Vagina (tissue), 2 donors: ENCODE results near the gene HMMR. TPM values are rescaled to one million over a fixed set of nuclear protein-coding genes. Genes with fewer than 3 reads are reported as not detected.
"Not testable (repeated sequence)": the region's sequence is repeated elsewhere in the genome, so short reads cannot be mapped to it uniquely, and the experiment has no call there.

Experiments used
- DNase-seq, 2 donors: peaks; one replicate each; pipeline ENCODE4 v3.0.0-alpha.2; 2017; ENCODE audit errors: extremely low spot score in 2 of 2
- H3K27ac ChIP-seq: fragments of 200-600 bp; sonication (generic); one replicate; pipeline ENCODE4 v1.5.1; 2019
- H3K27me3 ChIP-seq: fragments of 200-600 bp; sonication (generic); one replicate; pipeline ENCODE4 v1.5.1; 2019
- H3K36me3 ChIP-seq, 2 donors: fragments of 200-600 bp; sonication (generic); one replicate each; pipeline ENCODE4 v1.5.1; 2017 to 2019
- H3K4me1 ChIP-seq: fragments of 200-600 bp; sonication (generic); one replicate; pipeline ENCODE4 v1.5.1; 2019
- H3K4me3 ChIP-seq, 2 donors: fragments of 200-600 bp; sonication (generic); 1 replicate in 1 of 2; 2 replicates in 1 of 2; pipeline ENCODE4 v1.5.1; 2016 to 2019
- H3K9me3 ChIP-seq: fragments of 200-600 bp; sonication (generic); one replicate; pipeline ENCODE4 v1.5.1; 2019
- CTCF ChIP-seq, 3 experiments: fragments of 450-650 bp in 2 of 3; fragments of 200-600 bp in 1 of 3; sonication (generic) in 1 of 3; IDR thresholded peaks; one replicate each; pipeline ENCODE4 v1.5.1; 2017 to 2019; ENCODE audit warnings: antibody characterized with exemption in 3 of 3, mild to moderate bottlenecking in 2 of 3, moderate library complexity in 2 of 3
- POLR2A ChIP-seq, 2 donors: fragments of 450-650 bp; IDR thresholded peaks; one replicate each; pipeline ENCODE4 v1.6.1; 2017; ENCODE audit warnings: antibody characterized with exemption in 2 of 2, mild to moderate bottlenecking in 2 of 2, moderate library complexity in 2 of 2
- POLR2AphosphoS5 ChIP-seq, 2 donors: sonication (generic); formaldehyde crosslinking; IDR thresholded peaks; one replicate each; pipeline ENCODE4 v1.9.0; 2017; ENCODE audit warnings: antibody characterized with exemption in 2 of 2, mild to moderate bottlenecking in 2 of 2, low read depth in 1 of 2; ENCODE audit not compliant: insufficient read depth in 1 of 2
- intact Hi-C: fragments of 100-400 bp; cut with DNase I; formaldehyde crosslinking; loops from one replicate; pipeline ENCODE4 v1.15.1; 2023
- total RNA-seq: library from RNA; depleted of rRNA; stranded (reverse); fragments of >200 nt; gene quantifications from one replicate; pipeline ENCODE4 v1.2.3, GENCODE V29; 2016

The HMMR gene
- total RNA-seq, 1 donor from 2014 or later = 9.3 TPM

GRCh38 chr5:163532171-163533084 lies 72.0 kb downstream of the HMMR start:
- no peak for TF ChIP-seq CTCF (IDR thresholded peaks at IDR 0.05)
- no peak for TF ChIP-seq POLR2AphosphoS5 (IDR thresholded peaks at IDR 0.05; ENCODE audit: insufficient read depth in 1 of 2, low read depth in 1 of 2)
- TF ChIP-seq POLR2A (IDR thresholded peaks at IDR 0.05) = no peak
- H3K4me1 ChIP-seq = no peaks in the 10 kb centered on the region
- intact Hi-C loops = no loop called here
- DNase-seq = no peak
- H3K4me3 ChIP-seq = no peak overlapping the region
- H3K27me3 ChIP-seq = no peaks in the 10 kb centered on the region
- no peaks in the 10 kb centered on the region for H3K9me3 ChIP-seq
- no peaks in the 10 kb centered on the region for H3K36me3 ChIP-seq
- H3K27ac ChIP-seq = no peak overlapping the region

GRCh38 chr5:163533223-163533622 lies 72.8 kb downstream of the HMMR start:
- Histone ChIP-seq H3K4me3 (no peak overlapping the region), H3K27ac (no peak overlapping the region), H3K9me3 (no peaks in the 10 kb centered on the region), H3K27me3 (no peaks in the 10 kb centered on the region), H3K36me3 (no peaks in the 10 kb centered on the region), H3K4me1 (no peaks in the 10 kb centered on the region)
- DNase-seq = no peak
- TF ChIP-seq CTCF (IDR thresholded peaks at IDR 0.05) (no peak), POLR2AphosphoS5 (IDR thresholded peaks at IDR 0.05; ENCODE audit: insufficient read depth in 1 of 2, low read depth in 1 of 2) (no peak), POLR2A (IDR thresholded peaks at IDR 0.05) (no peak)
- intact Hi-C loops = no loop called here

GRCh38 chr5:163534492-163535094 lies 74.2 kb downstream of the HMMR start:
- Histone ChIP-seq H3K27ac (no peak overlapping the region), H3K9me3 (no peaks in the 10 kb centered on the region), H3K4me1 (no peaks in the 10 kb centered on the region), H3K4me3 (no peak overlapping the region), H3K36me3 (no peaks in the 10 kb centered on the region), H3K27me3 (no peaks in the 10 kb centered on the region)
- no peak for DNase-seq
- TF ChIP-seq CTCF (IDR thresholded peaks at IDR 0.05) (no peak), POLR2A (IDR thresholded peaks at IDR 0.05) (no peak), POLR2AphosphoS5 (IDR thresholded peaks at IDR 0.05; ENCODE audit: insufficient read depth in 1 of 2, low read depth in 1 of 2) (no peak)
- intact Hi-C loops = no loop called here

- TF ChIP-seq CTCF (IDR thresholded peaks at IDR 0.05) = no peak
- no peak for TF ChIP-seq POLR2AphosphoS5 (IDR thresholded peaks at IDR 0.05; ENCODE audit: insufficient read depth in 1 of 2, low read depth in 1 of 2)
- TF ChIP-seq POLR2A (IDR thresholded peaks at IDR 0.05) = no peak
- no peak for DNase-seq
- no peaks in the 10 kb centered on the region for H3K27me3 ChIP-seq
- no peaks in the 10 kb centered on the region for H3K9me3 ChIP-seq
- no peak overlapping the region for H3K4me3 ChIP-seq
- intact Hi-C loops = no loop called here
- H3K36me3 ChIP-seq = no peaks in the 10 kb centered on the region
- no peak overlapping the region for H3K27ac ChIP-seq
- H3K4me1 ChIP-seq = no peaks in the 10 kb centered on the region
Measured at GRCh38 chr5:163535290-163535689, 74.9 kb downstream of the HMMR start.

- H3K27ac ChIP-seq, H3K4me3 ChIP-seq, H3K4me1 ChIP-seq, H3K36me3 ChIP-seq, H3K27me3 ChIP-seq, H3K9me3 ChIP-seq, intact Hi-C loops, DNase-seq: not testable (repeated sequence)
Measured at GRCh38 chr5:163536442-163536841, 76.0 kb downstream of the HMMR start.
